GM18870 (cell line): Measurements from ENCODE around the gene NDST1.

Source experiments
- ATAC-seq: cut with Tn5 transposase; IDR thresholded peaks from one replicate; pipeline ENCODE4 v1.9.1; 2021; ENCODE audit warnings: moderate library complexity; ENCODE audit not compliant: unreplicated experiment

Gene NDST1

DNA sequence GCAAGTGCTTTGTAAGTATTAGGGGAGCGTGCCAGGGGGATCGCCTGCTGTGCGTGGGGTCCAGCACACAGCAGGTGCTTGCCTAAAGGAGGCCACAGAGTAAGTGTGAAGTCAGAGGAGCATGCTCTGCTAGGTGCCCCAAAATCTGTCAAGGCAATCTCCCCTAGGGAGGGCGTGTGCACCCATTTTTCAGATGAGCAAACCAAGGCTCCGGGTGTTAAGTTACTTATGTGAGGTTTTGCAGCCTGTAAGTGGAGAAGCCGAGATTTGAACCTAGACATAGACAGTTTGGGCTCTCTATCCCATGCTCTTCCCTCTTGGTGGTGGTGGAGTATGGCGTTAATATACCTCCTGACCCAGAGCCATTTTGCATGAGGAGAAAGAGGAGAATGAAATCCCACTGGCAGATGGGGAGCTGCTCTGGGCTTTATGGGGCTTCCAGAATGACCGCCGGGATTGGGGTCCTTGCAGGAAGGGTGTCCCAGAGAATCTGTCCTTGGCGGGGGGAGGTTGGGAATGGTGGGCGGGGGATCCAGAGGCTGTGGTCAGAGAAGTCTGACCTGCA is 14.1 kb downstream of the NDST1 start:
- no peak for ATAC-seq

DNA sequence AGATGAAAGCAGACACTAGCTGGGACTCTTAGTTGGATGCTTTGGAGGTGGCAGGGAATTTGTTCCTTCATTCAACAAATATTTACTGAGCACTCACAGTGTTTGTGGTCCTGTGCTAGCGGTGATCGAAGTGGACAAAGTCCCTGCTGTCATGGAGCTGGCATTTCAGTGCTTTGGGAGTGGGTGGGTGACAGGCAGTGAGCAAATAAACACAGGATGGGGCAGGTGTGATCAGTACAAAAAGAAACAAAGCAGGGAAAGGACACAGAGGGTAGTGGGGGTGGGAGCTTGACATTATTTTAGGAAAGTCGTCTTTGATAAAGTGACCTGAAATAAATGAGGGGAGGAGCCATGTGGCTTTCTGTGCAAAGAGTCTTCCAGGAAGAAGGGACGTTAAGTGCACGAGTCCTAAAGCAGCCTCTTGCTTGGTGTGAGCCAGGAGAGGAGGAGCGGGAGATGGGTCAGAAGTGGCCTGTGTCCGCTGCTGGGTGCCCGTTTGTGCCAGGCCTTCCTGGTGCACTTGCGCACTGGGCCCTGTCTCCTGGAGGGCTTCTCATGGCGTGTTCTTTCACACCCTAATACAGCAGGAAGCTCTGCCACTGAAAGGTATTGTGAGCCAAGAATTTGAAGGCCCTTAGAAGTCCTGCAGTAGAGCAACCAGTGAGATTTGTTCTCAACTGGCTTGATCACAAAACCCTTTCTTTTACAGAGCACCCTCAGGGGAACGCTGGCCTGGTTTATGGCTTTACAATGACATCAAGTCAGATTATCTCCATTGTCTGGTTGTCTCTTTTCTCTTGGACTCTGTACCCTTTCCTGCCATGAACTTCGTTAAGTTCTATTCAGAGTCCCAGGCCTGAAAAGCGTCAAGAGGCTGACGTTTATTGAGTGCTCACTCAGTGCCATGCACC is 14.8 kb downstream of the NDST1 start:
- ATAC-seq = no peak

DNA sequence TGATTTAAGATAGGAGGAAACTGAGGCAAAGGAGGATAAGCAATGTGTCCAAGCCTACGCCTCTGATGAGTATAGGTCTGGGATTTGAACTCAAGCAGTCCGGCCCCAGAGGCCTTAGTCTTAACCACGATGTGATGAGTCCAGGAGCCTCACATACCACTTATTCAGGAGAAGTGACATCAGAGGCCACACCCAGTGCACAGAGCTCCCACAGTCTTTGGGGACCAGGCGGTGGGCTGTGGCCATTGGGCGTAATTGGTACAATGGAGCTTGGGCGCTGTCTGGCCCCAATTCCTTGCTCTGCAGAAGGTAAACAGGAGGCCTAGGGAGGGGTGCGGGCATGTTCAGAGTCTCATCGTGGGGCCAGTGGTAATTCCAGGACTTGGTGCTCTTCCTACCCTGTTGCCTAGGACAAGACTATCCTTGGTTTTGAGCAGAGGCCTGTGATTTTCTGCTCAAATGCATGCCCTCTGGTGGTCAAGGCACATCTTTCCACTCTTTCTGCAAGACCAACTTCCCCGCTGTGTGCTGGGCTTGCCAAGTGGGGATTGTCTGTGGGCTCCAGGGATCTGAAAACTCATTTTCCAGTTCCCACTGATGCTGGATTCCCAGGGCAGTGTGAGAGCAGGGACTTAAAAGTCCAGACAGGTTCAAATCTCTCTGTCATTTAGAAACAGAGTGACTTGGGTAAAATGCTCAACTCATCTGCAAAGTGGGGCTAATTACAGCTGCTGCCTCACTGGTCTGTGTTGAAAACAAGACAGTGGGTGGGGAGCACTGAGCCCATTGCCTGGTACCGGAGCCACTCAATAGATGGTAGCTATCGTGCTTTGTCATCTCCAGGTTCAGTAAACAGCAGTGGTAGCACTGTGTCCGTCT is 15.8 kb downstream of the NDST1 start:
- no peak for ATAC-seq

DNA sequence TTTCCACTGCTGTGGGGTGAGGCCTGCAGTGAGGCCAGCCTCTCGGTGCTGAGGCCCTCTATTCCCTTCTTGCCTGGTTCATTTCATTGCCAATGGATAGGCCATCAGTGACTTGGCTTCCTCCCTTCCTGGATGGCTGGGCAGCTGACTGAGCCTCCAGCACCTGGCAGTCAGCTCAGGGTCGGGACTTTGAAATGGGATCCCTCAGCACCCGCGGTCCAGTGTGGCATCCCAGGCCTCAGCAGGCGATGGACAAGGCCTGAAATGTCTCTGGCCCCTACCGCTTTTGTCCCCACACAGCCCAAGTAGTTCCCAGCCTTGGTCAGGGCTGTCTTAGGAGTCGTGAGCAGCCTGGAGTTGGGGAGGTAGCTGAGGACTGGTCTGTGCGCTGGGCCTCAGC is 17.2 kb downstream of the NDST1 start:
- no peak for ATAC-seq

DNA sequence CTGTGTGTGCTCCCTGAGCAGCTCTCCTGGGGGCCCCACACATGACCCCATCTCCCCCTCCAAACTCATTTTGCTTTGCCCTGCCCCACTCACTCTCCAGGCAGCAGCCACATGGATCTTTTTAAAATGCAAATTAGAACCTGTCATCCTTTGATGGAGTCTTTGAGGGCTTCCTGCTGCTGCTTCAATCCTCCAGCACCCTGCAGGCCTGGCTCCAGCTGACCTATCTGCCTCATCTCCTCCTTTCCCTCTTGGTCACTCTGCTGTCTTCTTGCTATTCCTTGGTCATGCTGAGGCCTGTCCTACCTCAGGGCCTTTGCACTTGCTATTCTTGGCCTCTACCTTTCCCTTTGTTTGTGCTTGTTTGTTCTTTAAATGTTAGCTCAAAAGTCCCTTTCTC is 17.9 kb downstream of the NDST1 start:
- no peak for ATAC-seq

DNA sequence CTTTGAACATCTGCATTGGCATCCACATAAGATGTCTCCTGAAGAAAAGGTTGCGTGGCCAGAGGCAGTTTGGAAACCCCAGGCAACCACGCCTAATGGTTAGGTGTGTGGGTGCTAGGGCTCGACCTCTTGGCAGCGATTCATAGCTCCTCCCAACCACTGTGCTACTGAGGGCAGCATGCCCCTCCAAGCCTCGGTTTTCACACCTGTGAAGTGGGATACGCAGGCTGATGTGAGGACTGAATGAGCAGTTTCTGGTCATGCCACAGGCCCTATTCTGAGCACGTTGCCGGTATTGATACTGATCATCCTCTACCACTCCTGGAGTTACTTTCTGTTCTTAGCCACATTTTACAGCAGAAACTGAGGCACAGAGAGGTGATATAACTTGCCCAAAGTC is 19.1 kb downstream of the NDST1 start:
- ATAC-seq = no peak

DNA sequence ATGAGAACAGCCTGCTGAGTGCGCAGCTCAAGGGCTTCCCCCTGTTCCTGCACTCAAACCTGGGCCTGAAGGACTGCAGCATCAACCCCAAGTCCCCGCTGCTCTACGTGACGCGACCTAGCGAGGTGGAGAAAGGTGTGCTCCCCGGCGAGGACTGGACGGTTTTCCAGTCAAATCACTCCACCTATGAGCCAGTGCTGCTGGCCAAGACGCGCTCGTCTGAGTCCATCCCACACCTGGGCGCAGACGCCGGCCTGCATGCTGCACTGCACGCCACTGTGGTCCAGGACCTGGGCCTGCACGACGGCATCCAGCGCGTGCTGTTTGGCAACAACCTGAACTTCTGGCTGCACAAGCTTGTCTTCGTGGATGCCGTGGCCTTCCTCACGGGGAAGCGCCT is 19.9 kb downstream of the NDST1 start:
- no peak for ATAC-seq

DNA sequence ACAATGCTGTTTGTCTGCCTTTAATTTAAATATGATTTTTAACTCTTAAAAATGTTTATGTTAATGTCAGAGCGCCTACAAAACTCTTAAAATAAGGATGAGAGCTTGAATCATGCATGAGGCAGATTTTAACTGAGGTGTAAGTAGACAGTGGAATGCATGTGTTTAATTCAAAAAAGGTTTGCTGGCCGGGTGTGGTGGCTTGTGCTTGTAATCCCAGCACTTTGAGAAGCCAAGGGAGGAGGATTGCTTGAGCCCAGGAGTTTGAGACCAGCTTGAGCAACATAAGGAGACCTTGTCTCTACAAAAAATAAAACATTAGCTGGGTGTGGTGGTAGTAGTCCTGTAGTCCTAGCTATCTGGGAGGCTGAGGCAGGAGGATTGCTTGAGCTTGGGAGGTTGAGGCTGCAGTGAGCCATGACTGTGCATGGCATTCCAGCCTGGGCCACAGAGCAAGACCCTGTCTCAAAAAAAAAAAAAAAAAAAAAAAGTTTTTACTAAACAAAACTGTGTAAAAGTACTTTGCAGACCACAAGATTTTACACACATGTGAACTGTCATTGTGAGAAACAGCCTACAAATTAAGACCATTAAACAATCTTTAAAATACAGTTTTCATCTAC is 21.1 kb downstream of the NDST1 start:
- ATAC-seq = no peak

DNA sequence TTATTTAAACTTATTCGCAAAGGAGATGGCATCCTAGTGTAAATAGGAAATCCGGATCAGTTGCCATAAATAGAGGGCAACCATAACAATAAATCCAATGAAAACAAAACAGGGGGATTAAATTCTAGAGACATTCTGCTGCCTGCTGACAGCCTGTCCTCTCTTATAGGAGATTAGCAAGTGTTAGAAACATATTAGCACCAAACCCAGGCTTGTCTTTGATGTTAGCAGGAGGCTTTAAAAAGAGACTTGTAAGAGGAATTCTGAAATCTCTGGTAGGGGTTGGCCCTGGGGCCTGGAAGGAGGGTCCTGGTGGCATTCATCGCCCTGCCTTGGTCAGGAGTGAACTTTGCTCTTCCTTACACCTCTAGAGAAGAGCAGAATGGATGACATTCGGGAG is 21.6 kb downstream of the NDST1 start:
- ATAC-seq = no peak

DNA sequence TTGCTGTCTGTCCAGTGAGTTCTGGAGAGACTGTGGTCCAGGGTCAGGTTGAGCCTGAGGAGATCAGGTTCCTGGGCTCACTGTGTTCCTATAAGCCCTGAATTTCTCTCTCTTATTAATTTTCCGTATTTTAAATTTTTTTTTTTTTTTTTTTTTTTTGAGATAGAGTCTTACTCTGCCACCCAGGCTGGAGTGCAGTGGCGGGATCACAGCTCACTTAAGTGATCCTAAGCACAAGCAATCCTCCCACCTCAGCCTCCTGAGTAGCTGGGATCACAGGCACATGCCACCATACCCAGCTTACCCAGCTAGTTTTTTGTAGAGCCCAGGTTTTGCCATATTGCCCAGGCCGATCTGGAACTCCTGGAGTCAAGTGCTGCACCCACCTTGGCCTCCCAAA is 22.5 kb downstream of the NDST1 start:
- no peak for ATAC-seq

DNA sequence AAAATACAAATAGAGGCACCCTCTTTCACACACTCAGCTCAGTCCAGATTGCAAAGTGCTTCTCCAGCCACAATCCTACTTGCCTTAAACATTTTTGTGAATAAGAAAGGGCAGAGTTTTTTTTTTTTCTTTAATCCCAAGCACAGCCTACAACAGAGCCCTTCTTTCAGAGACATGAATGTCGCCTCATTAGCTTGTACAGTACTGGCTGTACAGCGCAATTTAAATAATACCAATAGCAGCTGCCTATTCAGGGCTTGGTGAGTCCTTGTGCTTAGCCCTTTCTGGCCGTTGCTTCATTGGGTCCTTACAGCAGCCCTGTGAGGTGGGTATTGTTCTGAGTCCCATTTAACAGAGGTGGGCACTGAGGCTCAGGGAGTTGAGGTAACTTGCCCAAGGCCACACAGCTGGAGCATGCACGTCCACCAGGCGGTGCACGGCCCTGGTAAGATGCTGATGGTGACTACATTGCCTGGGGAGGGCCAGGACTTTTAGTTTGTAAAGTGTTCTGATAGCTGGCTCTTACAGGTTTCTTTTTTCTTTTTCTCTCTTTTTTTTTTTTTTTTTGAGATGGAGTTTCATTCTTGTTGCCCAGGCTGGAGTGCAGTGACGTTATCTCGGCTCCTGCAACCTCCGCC is 23.1 kb downstream of the NDST1 start:
- ATAC-seq = no peak

DNA sequence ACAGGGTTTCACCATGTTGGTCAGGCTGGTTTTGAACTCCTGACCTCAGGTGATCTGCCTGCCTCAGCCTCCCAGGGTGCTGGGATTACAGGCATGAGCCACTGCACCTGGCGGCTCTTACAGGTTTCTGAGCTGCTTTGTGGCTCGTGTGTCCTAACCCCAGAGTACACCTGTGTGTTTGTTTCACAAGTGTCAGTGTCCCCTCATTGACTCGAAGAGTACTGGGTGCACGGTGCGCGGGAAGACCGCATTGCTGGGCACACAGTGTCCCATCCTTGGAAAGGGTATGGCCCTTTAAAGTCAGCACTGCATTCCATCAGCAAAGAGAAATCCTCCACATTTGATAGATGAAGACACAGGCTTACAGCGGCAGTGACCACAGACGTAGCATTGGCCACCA is 23.8 kb downstream of the NDST1 start:
- ATAC-seq = no peak

DNA sequence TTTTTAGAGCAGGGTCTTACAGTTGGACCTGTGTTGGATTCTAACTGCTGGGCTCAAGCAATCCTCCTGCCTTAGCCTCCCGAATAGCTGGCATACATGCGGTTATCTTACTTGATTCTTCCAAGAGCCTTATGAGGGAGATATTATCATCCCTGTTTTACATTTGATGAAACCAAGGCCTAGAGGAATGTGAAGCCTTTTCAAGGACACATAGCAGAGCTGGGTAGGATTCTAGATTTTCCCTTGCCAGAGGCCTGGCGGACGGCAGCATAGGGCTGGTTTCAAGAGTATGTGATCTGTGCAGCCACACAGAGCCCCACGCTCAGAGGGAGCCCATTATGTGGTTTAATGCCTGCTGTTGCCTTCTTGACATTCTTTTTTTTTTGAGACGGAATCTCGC is 24.2 kb downstream of the NDST1 start:
- ATAC-seq = no peak

DNA sequence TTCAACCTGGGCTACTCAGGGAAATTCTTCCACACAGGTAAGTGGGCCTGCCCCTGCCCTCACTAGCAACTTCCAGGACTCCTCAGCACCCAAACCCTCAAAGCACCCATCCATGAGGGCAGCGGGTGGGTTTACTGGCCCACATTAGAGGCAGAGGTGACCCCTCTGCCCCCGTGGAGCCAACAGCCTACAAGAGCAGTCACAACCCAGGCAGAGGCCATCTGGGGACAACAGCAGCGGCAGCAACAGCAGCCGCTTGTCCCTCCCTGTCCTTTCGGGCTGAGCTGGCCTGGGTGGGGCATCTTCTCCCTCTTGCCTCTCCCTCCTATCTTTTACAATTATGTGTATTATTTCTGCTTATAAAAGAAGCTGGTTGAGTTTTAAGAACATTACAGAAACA is 25.1 kb downstream of the NDST1 start:
- no peak for ATAC-seq

DNA sequence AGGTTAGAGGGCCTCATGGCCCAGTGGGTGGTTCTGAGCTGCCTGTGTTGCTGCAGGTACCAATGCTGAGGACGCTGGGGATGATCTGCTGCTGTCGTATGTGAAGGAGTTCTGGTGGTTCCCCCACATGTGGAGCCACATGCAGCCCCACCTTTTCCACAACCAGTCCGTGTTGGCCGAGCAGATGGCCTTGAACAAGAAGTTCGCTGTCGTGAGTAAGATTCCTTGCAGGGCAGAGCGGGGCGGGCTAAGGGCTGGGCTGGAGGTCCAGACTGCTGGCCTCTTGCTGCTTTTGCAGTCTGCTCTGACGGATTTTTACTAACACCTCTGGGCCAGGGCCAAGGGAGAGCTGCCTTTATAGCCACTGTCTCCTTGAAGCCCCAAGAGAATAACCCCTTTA is 26.9 kb downstream of the NDST1 start:
- no peak for ATAC-seq

DNA sequence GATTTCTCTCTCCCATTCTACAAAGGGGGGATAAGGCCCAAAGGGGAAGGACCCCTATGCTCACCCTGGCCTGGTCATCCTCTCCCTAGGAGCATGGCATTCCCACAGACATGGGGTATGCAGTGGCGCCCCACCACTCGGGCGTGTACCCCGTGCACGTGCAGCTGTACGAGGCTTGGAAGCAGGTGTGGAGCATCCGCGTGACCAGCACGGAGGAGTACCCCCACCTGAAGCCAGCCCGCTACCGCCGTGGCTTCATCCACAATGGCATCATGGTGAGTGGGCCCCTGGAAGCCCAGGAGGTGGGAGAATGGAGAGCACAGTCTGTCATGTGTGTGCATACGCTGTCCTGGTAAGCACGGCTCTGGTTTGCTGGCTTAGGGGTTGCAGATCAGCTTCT is 27.7 kb downstream of the NDST1 start:
- ATAC-seq = no peak

DNA sequence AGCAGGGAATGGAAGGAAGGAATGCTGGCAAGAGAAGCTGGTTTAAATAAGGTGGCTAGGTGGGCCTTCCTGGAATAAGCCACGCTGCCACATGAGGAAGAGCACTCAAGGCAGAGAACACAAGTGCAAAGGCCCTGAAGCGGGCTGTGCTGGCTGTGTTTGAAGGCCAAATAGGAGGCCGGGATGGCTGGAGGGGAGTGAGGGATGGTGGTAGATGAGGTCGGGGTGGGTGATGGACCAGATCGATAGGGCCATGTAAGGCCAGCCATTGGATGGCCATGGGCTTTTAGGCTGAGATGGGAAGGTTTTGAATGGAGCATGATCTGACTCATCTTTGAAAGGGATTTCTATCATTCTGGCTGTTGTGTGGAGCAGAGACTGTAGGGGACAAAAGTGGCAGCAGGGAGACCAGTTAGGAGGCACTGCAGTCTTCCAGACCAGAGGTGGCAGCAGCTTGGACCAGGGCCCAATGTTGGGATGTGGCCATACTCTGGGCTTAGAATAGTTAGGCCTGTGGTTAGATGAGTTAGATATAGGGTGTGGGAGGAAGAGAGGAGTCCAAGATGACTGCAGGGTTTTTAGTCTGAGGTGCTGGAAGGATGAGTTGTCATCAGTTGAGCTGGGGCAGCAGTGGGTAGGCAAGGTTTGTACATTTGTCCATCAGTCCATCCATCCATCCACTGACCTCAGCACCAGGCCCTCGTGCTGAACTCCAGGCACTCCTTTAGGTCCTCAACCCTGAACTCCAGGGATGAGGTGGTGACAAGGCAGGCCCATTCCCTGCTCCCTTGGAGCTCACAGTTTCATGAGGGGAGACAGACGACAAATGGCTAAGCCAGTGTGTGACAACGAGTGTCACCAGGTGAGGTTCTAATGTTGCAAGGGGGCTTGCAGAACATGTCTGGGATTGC is 30.3 kb downstream of the NDST1 start:
- ATAC-seq = no peak

DNA sequence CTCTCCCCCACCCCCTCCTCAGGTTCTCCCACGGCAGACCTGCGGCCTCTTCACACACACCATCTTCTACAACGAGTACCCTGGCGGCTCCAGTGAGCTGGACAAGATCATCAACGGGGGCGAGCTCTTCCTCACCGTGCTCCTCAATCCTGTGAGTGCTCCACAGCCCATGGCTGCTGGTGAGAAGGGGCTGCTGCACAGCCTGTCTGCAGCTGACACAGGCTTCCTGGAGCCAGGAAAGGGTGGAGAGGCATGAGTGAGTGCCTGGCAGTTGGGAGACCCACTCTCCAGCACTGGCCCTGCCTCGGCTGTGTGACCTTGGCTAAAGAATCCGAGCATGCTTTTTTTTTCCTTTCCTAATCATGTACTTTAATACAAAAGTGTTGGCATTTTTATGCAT is 31.3 kb downstream of the NDST1 start:
- ATAC-seq = no peak

DNA sequence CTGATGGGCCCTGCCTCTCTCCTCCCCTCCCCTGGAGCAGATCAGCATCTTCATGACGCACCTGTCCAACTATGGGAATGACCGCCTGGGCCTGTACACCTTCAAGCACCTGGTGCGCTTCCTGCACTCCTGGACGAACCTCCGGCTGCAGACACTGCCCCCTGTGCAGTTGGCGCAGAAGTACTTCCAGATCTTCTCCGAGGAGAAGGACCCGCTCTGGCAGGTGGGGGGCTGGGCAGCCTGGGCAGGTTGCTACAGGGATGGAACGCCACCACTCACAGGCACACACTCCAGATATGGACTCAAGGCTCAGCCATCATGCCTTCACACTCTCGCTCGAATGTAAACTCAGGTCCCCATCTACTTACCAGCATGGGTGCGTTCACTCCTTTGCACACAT is 32.1 kb downstream of the NDST1 start:
- no peak for ATAC-seq
